Stimulated activated CD4-positive, alpha-beta T cell treated with anti-CD3 and anti-CD28 coated beads, Interleukin-4, amount 100 ng/mL, for 4 hours (primary cell): ENCODE measurements around the gene MAP3K5.
"Not testable (repeated sequence)": the region's sequence is repeated elsewhere in the genome, so short reads cannot be mapped to it uniquely, and the experiment has no call there.

Experiments
- DNase-seq, 2 experiments: peaks; one replicate each; pipeline ENCODE4 v3.0.0-alpha.2; 2020

MAP3K5 gene

DNA sequence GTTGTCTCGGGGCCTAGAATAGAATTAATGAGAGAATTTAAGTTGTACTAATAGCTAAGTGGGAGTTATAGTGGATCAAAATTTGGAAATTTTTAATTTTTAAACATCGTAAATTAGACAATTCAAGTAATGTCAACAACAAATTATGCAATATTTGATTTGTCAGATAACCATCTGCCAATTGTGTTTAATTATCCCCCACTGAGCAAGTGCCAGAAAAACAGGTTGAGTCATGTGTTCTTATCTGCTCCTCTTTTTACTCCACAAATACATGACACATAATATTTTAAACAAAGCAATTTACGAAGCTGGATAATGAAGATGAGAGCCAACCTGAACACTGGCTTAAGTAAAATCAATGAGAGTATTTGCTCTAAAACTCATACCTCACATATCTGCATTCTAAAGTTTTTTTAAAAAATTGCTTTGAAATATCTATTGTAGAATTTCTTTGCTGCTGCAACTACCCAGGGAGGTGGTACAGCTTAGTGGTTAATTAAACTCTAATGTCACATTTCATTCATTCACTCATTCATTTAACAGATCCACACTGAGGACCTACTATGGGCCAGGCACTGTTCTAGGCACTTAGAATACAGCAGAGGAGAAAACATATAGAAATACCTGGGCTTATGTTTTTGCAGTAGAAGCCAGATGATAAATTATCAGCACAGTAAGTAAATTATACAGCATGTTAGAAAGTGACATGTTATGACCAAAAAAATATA lies 184.9 kb downstream of the MAP3K5 start:
- no peak for DNase-seq

DNA sequence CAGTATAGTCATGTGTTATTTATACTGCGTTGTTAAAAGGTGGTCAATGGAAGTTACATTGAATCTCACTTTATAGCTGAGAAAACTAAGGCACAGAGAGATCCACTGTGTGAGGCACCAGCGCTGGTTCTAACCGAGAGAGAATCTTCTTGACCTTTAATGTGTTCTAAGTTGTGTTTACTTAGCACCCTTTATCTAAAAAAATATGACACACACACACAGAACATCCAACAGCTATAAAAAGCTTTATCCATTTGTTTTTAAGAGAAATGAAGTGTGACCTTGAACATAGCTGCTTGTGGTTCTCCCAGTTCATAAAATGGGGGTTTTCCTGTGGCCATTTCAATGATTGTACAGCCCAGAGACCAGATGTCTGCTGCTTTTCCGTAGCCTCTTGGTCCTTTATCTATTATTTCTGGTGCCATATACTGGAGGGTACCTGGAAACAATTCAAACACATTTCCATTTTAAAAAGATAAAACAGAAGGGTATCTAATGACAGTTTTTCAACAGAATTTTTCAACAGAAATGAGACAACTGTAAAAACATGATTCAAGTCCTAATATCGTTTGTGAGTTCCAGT lies 187.3 kb downstream of the MAP3K5 start:
- no peak for DNase-seq

GRCh38 chr6:136604328-136604825 lies 187.9 kb downstream of the MAP3K5 start:
- DNase-seq: no peak

- no peak for DNase-seq
These were observed 191.5 kb downstream of the MAP3K5 start for GRCh38 chr6:136600818-136601217.

DNA sequence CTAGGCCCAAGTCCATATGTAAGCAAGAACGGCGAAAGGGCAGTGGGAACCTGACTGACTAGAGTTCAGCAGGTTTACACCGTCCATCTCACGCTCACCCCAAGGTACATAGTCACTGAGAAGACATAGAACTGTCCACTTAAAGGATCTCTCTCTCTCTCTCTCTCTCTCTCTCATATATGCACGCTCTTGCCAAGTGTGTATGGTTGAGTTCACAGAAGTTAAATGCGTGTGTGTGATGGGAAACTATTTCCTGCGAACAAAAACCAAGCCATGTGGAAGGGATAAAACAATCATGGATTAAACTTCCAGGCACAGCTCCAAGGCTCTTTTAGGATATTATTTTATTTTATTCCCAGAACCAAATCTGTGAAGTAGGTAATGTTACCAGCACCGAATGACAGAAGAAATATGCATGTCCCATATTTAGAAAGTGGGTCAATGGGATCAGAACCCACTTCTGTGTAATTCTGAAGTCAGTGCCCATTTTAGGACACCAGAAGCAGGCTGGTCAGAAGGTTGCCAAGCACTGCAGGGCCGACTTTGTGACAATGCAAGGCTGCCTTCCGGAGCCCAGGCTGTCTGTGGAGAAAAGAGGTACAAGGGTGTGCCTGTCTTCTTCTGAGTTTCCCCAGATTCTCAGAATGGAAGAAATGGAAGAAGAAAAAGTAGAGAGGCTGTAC lies 192.8 kb downstream of the MAP3K5 start:
- no peak for DNase-seq

DNA sequence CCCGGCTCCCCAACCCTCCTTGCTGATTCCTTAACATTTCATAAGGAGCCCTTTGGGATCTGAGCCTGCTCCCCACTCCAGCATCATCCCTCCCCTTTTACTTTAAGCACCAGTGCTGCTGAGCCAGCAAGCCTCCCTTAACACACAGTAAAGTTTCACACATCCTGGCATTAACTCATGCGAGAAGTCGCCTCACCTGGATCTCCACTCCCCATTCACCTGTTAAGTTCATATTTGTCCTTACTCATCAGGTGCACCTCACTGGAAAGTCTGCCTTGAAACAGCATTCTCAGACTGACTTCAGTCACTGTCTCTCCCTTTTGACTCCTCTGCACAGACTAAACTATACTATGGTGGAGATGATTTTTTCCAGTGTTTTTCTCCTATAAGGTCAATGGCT lies 194.2 kb downstream of the MAP3K5 start:
- no peak for DNase-seq

- DNase-seq: no peak
These were observed 197.6 kb downstream of the MAP3K5 start for GRCh38 chr6:136594671-136595070.

DNA sequence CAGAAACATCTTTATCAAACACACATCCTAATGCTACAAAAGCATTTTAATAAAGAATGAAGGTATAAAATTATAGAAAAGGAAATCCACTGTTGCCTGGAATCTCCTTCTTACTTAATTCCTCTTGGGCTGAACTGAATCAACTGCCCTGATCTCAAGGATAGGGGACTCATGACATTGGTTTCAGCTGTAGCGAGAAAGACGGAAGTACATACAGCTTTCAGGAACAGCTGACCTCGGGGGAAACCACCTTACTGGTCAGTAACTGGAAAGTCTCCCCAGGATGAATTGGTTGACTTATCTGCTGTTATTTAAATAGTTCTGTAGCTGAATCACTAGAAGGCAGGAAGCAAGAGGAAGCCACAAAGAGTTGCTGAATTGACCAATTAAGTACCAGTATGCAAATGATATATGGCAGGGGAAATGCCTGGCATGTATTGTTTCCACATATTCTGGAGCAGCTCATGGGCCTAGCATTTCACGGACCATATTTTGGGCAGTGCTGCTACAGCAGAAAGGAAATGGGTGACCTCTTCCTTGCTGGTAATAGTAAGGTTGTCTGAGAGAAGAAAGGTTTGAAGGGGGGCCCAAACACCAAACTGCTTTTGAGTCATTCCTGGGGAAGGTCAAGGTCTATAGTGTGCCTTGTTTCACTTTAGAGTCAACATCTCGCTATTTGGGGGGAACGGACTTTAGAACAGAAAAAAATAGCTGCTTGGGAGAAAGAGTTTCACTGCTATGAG lies 198.4 kb downstream of the MAP3K5 start:
- peak in 1 of 2 experiments; percentile 8 for DNase-seq

- DNase-seq: no peak
These were observed 199.2 kb downstream of the MAP3K5 start for GRCh38 chr6:136592930-136593673.

GRCh38 chr6:136591617-136592016 lies 200.7 kb downstream of the MAP3K5 start:
- DNase-seq: no peak

- DNase-seq: not testable (repeated sequence)
These were observed 201.4 kb downstream of the MAP3K5 start for GRCh38 chr6:136590846-136591245.

DNA sequence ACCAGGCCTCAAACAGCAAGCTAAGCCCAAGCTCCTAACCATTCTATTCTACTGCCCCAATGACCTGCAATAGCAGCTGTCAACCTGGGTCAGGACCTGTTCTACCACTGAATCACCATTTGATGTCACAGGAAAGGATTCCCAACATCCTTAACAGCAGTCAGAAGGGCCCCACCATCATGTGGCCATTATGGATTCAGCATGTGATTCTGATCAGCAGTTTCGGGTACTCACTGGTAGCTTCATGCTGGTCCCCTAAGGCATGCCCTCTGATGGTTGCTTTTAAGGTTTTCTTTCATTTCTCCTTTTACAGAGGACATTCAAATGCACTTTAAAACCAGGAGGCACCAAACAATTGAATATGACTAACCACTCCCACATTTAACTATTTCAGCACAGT lies 204.8 kb downstream of the MAP3K5 start:
- DNase-seq: no peak

GRCh38 chr6:136586295-136586694 lies 206.0 kb downstream of the MAP3K5 start:
- DNase-seq: no peak

DNA sequence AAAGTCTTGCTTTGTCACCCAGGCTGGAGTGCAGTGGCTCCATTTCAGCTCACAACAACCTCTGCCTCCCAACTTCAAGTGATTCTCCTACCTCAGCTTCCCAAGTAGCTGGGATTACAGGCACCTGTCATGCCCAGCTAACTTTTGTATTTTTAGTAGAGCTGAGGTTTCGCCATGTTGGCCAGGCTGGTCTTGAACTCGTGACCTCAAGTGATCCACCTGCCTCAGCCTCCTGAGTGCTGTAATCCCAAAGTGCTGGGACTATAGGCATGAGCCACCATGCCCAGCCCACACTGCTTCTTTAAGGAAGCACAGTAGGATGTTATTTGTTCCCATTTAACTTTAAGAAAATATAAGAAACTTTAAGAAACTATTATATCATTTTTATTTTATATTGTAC lies 206.8 kb downstream of the MAP3K5 start:
- DNase-seq: not testable (repeated sequence)

DNA sequence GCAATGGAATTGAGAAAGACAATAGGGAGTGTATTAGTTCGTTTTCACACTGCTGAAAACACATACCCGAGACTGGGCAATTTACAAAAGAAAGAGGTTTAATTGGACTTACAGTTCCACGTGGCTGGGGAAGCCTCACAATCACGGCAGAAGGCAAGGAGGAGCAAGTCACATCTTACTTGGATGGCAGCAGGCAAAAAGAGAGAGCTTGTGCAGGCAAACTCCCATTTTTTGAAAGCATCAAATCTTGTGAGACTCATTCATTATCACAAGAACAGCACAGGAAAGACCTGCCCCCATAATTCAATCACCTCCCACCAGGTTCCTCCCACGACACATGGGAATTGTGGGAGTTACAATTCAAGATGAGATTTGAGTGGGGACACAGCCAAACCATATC lies 208.0 kb downstream of the MAP3K5 start:
- DNase-seq: not testable (repeated sequence)

DNA sequence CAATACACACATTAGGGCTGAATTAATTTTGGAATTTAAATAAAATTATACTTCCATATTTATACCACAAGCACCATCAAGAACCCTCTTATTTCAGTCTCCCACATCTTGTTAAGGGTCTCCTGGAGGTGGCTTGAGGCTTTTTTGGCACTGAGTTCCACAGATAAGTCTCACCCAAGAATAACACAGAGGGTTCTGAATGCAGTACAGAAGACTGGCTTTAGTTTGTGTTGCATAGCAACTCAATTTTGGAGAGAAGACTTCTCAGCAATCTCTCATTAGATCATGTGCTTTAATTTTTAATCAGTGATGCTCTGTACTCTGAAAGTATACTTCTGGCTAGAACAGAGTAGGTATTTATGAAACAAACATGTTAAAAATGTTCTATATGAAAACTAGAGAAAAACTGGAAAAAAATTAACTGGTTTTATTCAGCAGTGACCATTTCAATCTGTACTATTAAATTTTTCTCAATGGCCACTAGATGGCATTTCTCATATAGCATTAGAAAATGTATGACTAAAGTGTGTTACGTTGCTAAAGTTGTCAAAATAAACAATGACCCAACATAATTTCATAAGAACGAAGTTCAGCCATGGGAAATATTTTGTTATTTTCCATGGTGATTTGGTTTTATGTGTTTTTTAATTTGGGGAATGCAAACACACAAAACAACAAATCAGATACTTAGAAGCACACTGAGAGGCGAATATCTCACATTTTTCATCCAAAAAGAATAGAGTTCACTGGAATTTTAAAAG lies 209.4 kb downstream of the MAP3K5 start:
- DNase-seq: no peak

GRCh38 chr6:136579800-136580199 lies 212.5 kb downstream of the MAP3K5 start:
- DNase-seq: no peak

- DNase-seq: no peak
These were observed 215.5 kb downstream of the MAP3K5 start for GRCh38 chr6:136576821-136577220.

GRCh38 chr6:136571496-136571895 lies 220.8 kb downstream of the MAP3K5 start:
- DNase-seq: no peak

- DNase-seq: no peak
These were observed 221.2 kb downstream of the MAP3K5 start for GRCh38 chr6:136571065-136571464.

DNA sequence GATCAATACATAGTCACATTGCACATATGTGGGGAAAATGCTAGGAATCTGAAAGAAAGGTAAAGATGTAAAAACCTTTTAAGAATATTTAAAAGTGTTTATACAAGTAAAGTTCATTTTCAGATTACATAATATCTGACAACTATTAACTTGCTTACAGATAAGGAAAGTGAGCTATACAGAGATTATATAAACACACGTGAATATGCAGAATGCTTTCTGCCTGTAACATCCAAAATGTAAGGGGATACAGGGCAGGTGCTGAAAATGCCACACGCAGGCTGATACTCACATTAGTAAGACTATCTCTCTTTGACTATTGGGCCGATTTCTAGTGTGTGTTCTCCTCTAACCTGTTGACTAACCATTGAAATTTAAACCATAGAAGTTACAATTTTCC lies 224.1 kb downstream of the MAP3K5 start:
- DNase-seq: no peak

DNA sequence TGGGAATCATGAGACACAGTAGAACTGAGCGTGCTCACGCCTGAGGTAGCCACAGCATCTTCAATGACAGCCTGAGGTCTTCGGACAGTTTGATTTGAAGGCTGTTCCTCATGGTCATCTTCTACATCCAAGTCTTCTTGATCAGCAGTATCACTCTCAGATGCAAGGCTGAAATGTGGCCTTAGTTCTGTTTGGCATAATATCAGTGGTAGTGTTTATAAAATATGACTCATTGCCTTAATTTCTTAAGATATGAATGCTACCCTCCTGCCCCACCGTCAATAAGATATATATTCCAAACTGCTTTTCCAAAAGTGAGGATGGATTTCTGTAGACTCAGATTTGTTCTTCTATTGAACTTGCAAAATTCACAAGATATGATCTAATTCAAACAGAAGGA lies 224.6 kb downstream of the MAP3K5 start:
- DNase-seq: no peak
